Gastroesophageal sphincter (tissue), 4 donors: ENCODE results near the gene RGN. TPM values are rescaled to one million over a fixed set of nuclear protein-coding genes. Genes with fewer than 3 reads are reported as not detected.

Experiments used
- ATAC-seq: fragments of 150-250 bp; one replicate; pipeline ENCODE4 v1.9.1; 2016; ENCODE audit warnings: mild to moderate bottlenecking, moderate library complexity
- H3K27ac ChIP-seq, 4 donors: fragments of 200-600 bp; sonication (generic) in 3 of 4; 1 replicate in 3 of 4; 2 replicates in 1 of 4; pipeline ENCODE4 v1.5.1; 2016 to 2019
- H3K27me3 ChIP-seq: fragments of 200-600 bp; sonication (generic); one replicate; pipeline ENCODE4 v1.5.1; 2019
- H3K36me3 ChIP-seq, 2 donors: fragments of 200-600 bp; sonication (generic); one replicate each; pipeline ENCODE4 v1.5.1; 2019; ENCODE audit warnings: control low read depth in 1 of 2
- H3K4me1 ChIP-seq, 3 donors: fragments of 200-600 bp; sonication (generic); 1 replicate in 2 of 3; 2 replicates in 1 of 3; pipeline ENCODE4 v1.5.1; 2016 to 2019; ENCODE audit warnings: control low read depth in 2 of 3
- H3K4me3 ChIP-seq, 2 donors: fragments of 200-600 bp; sonication (generic); one replicate each; pipeline ENCODE4 v1.5.1; 2019; ENCODE audit warnings: mild to moderate bottlenecking in 1 of 2, moderate library complexity in 1 of 2
- H3K9me3 ChIP-seq, 3 donors: fragments of 200-600 bp; sonication (generic); one replicate each; pipeline ENCODE4 v1.5.1; 2017 to 2019; ENCODE audit warnings: control low read depth in 2 of 3
- EP300 ChIP-seq: sonication (generic); formaldehyde crosslinking; IDR thresholded peaks from one replicate; pipeline ENCODE4 v1.6.1; 2017; ENCODE audit warnings: antibody characterized with exemption, mild to moderate bottlenecking
- POLR2A ChIP-seq, 2 donors: fragments of 450-650 bp; IDR thresholded peaks; one replicate each; pipeline ENCODE4 v1.6.1; 2017; ENCODE audit warnings: antibody characterized with exemption in 2 of 2, mild to moderate bottlenecking in 2 of 2, moderate library complexity in 1 of 2
- POLR2AphosphoS5 ChIP-seq: sonication (generic); formaldehyde crosslinking; IDR thresholded peaks from one replicate; pipeline ENCODE4 v1.6.1; 2017; ENCODE audit warnings: antibody characterized with exemption
- WGBS, 2 donors: methylation state at CpG; one replicate each; pipeline ENCODE4 v1.1.5; 2018; ENCODE audit warnings: low coverage in 1 of 2; 5-methylcytosine and 5-hydroxymethylcytosine counted together
- total RNA-seq, 4 donors: library from RNA; depleted of rRNA; stranded (reverse); fragments of >200 nt; gene quantifications; one replicate each; pipeline ENCODE4 v1.1.0, GENCODE V29; 2016
- TF ChIP-seq, protein P1 (sequence below), 4 experiments: fragments of 200-600 bp in 2 of 4; fragments of 450-650 bp in 2 of 4; sonication (generic) in 1 of 4; IDR thresholded peaks; one replicate each; pipeline ENCODE4 v1.5.1; 2017 to 2019; ENCODE audit warnings: antibody characterized with exemption in 4 of 4, mild to moderate bottlenecking in 2 of 4, moderate library complexity in 2 of 4

Gene RGN
- total RNA-seq, 4 donors from 2014 or later: 2.6 to 22.1 (median 11.8) TPM

DNA sequence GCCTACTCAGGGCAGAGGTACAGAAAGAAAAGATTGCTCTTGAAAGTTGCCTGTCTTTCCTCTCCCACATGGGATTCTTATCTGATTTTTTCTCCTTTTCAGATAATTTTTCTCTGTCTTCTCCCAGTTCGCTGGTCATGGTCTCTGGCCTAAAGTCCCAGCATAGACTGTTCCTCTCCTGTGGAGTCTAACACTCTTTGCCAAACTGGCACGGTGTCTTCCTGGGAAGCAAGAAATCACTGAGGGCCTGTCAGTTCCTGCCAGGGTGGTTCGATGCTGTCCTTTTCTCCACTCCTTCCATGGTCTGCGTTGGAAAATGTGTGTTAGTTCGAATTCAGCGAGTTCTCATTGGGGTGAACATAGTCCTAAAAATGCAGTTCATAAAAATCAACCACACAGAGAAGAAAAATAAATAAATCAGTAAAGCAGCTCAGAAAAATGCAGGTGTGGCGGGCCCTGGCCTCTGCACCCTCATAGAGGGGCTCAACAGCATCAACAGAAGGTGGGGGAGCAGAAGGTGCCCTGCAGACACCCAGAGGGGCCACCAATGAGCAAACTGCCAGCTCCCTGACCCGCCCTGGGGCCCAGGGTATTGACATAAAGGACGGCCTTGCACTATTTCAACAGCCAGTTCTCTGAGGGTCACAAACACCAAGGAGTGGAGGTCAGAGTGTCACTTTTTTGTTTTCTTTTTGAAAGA lies 2.1 kb downstream of the RGN start:
- ATAC-seq: no peak
- Histone ChIP-seq H3K4me1 (no peaks in the 10 kb centered on the region), H3K4me3 (no peak overlapping the region), H3K9me3 (no peaks in the 10 kb centered on the region), H3K27ac (no peak overlapping the region), H3K27me3 (no peaks in the 10 kb centered on the region), H3K36me3 (no peaks in the 10 kb centered on the region)
- 50 to 93% methylated on average over 3 to 4 of the region's 9 CpGs for WGBS, 2 donors
- TF ChIP-seq EP300: no peak

DNA sequence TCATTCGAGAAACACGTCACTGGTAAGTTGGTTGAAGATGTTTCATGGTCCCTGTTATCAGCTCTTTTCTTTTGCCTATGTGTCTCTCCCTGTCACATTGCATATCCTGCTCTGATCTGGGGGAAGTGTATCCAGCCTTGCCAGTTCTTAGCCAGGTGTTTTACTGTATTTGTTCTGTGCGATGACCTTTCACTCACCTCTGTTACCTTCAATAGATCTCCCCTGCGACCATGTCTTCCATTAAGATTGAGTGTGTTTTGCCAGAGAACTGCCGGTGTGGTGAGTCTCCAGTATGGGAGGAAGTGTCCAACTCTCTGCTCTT lies 2.6 kb downstream of the RGN start:
- ATAC-seq: no peak
- Histone ChIP-seq H3K27me3 (no peaks in the 10 kb centered on the region), H3K4me3 (no peak overlapping the region), H3K9me3 (no peaks in the 10 kb centered on the region), H3K4me1 (no peaks in the 10 kb centered on the region), H3K27ac (no peak overlapping the region), H3K36me3 (no peaks in the 10 kb centered on the region)
- 60 to 76% methylated on average over 2 of the region's 5 CpGs for WGBS, 2 donors
- TF ChIP-seq, protein P1, sequence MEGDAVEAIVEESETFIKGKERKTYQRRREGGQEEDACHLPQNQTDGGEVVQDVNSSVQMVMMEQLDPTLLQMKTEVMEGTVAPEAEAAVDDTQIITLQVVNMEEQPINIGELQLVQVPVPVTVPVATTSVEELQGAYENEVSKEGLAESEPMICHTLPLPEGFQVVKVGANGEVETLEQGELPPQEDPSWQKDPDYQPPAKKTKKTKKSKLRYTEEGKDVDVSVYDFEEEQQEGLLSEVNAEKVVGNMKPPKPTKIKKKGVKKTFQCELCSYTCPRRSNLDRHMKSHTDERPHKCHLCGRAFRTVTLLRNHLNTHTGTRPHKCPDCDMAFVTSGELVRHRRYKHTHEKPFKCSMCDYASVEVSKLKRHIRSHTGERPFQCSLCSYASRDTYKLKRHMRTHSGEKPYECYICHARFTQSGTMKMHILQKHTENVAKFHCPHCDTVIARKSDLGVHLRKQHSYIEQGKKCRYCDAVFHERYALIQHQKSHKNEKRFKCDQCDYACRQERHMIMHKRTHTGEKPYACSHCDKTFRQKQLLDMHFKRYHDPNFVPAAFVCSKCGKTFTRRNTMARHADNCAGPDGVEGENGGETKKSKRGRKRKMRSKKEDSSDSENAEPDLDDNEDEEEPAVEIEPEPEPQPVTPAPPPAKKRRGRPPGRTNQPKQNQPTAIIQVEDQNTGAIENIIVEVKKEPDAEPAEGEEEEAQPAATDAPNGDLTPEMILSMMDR (IDR thresholded peaks at IDR 0.05): no peak

DNA sequence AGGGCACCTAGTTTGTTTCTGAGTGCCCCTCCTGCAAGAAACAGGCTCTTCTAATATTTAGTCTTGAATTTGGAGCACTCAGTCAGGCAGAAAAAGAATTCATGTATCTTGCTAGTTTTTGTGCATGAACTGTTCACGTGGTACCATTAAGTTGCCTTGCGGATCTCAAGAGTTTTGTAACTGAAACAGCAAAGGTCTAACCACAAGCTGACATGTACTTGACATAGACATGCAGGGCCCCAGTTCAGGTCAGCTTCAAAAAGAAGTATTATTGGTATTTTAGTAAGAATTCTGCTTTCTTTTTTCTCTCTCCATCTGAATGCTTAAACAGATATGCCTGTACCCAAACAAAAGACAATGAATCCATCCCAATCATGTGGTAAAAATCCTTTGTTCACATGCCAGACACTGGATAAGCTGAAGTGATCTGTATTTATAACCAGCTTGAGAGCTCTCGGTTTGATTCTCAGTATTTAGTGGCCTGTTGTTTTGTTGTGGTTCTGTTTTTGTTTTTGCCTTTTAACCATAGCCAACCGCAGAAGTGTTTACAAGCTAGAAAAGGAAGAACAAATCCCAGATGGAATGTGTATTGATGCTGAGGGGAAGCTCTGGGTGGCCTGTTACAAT lies 13.0 kb downstream of the RGN start:
- Histone ChIP-seq H3K27ac (no peak overlapping the region), H3K36me3 (no peaks in the 10 kb centered on the region), H3K4me3 (no peak overlapping the region), H3K9me3 (no peaks in the 10 kb centered on the region), H3K4me1 (no peaks in the 10 kb centered on the region), H3K27me3 (no peaks in the 10 kb centered on the region)
- no peak for ATAC-seq
- 50 to 57% methylated on average over 1 to 3 of the region's 4 CpGs for WGBS, 2 donors
- no peak for TF ChIP-seq EP300
- TF ChIP-seq, protein P1 (IDR thresholded peaks at IDR 0.05): no peak

DNA sequence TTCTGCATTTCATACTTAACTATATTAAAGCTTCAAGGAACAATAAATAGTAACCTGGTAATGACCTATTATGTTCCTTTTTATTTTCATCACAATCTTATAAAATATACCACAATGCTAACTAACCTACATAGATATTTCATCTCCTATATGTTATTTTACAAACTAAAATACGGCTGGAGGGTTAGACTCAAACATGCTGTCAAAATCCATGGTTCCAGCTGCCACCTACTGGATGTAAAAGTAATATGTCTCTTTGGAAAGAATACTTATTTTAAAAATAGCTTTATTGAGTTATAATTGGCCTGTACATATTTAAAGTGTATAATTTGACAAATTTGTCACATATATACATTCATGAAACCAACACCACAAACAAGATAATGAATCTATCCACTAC lies 15.0 kb downstream of the RGN start:
- Histone ChIP-seq H3K36me3 (no peaks in the 10 kb centered on the region), H3K27ac (no peak overlapping the region), H3K9me3 (no peaks in the 10 kb centered on the region), H3K4me1 (no peaks in the 10 kb centered on the region), H3K4me3 (no peak overlapping the region), H3K27me3 (no peaks in the 10 kb centered on the region)
- 0 to 15% methylated on average over 1 of the region's 1 CpG for WGBS, 2 donors
- no peak for ATAC-seq
- TF ChIP-seq POLR2A (IDR thresholded peaks at IDR 0.05): no peak
- TF ChIP-seq, protein P1 (IDR thresholded peaks at IDR 0.05): peak in 3 of 4 experiments; percentile 31 to 46 (median 31)

DNA sequence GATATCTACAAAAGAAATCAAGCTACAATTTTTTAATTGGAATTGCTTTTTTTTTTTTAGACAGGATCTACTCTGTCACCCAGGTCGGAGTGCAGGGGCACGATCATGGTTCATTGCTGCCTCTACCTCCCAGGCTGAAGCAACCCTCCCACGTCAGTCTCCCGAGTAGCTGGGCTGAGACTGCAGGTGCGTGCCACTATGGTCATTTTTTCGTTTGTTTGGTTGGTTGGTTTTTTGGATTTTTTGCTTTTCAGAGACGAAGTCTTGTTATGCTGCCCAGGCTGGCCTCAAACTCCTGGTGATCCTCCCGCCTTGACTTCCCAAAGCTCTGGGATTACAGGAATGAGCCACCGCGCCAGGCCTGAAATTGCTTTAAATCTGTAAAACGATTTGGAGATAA lies 15.6 kb downstream of the RGN start:
- no peak overlapping the region for H3K4me3 ChIP-seq
- WGBS, 2 donors: 69 to 87% methylated on average over 7 of the region's 11 CpGs
- no peaks in the 10 kb centered on the region for H3K36me3 ChIP-seq
- no peaks in the 10 kb centered on the region for H3K4me1 ChIP-seq
- no peak overlapping the region for H3K27ac ChIP-seq
- ATAC-seq: no peak
- H3K9me3 ChIP-seq: no peaks in the 10 kb centered on the region
- TF ChIP-seq POLR2AphosphoS5 (no peak), EP300 (no peak), POLR2A (IDR thresholded peaks at IDR 0.05) (no peak)
- TF ChIP-seq, protein P1 (IDR thresholded peaks at IDR 0.05): no peak
- H3K27me3 ChIP-seq: no peaks in the 10 kb centered on the region
